Mucosa of descending colon (tissue), 3 donors: ENCODE measurements around the gene PIK3CG. TPM values are rescaled to one million over a fixed set of nuclear protein-coding genes. Genes with fewer than 3 reads are reported as not detected.

Source experiments
- ATAC-seq: fragments of 200-7000 bp; cut with Tn5 transposase; one replicate; pipeline ENCODE4 v1.9.1; 2020; ENCODE audit warnings: mild to moderate bottlenecking, moderate library complexity
- DNase-seq, 3 donors: peaks; one replicate each; pipeline ENCODE4 v3.0.0-alpha.2; 2020
- H3K36me3 ChIP-seq: fragments of 200-600 bp; one replicate; pipeline ENCODE4 v1.8.0; 2021; ENCODE audit warnings: low read depth, mild to moderate bottlenecking
- H3K4me1 ChIP-seq: fragments of 200-600 bp; one replicate; pipeline ENCODE4 v1.8.0; 2021; ENCODE audit warnings: low read depth, mild to moderate bottlenecking
- H3K4me3 ChIP-seq: fragments of 200-600 bp; one replicate; pipeline ENCODE4 v1.8.0; 2021; ENCODE audit warnings: mild to moderate bottlenecking
- H3K9me3 ChIP-seq: fragments of 200-600 bp; one replicate; pipeline ENCODE4 v1.8.0; 2021; ENCODE audit warnings: mild to moderate bottlenecking
- CTCF ChIP-seq: fragments of 200-600 bp; IDR thresholded peaks from one replicate; pipeline ENCODE4 v1.8.0; 2022; ENCODE audit warnings: antibody characterized with exemption, mild to moderate bottlenecking
- intact Hi-C, 2 donors: fragments of 100-400 bp; cut with DNase I in 1 of 2; cut with micrococcal nuclease in 1 of 2; formaldehyde crosslinking; loops; one replicate each; pipeline versions ENCODE4 v1.11.0 to v1.11.1; 2022; cut with DNase I, micrococcal nuclease
- long read RNA-seq, 2 donors: library from polyadenylated mRNA; unstranded; transcript quantifications; one replicate each; pipeline ENCODE4 v2.0.0, GENCODE V29; 2019 to 2021
- total RNA-seq, 3 donors: library from RNA; stranded (reverse); fragmentation: NEBNext Ultra II Directional in 2 of 3; extraction: Animal tissue kit (Norgen Biotek cat#: 25700) in 2 of 3; gene quantifications; one replicate each; pipeline versions ENCODE4 v1.2.1 to v1.2.4, GENCODE V29; 2021 to 2023
- donor health status: DM: no; HTN: no; CAD: no; lungs with moderate emphysema.
- donor health status: DM: no; HTN: no; CAD: no.
- donor health status: DM: no; HTN: yes; CAD: no.

PIK3CG gene
- 1 to 10 TPM; 3.1 to 7.1 (median 5.5) TPM for total RNA-seq
- long read RNA-seq, donor 1, partial matches to known transcripts = 3 of 5 reads
- long read RNA-seq, donor 1, other reads (novel, unspliced or antisense) = 2 of 5 reads
- long read RNA-seq, donor 2 = 0 reads

GRCh38 chr7:106865130-106866041 lies at the start of gene PIK3CG:
PIK3CG (plus strand) TSS chr7:106865282; CDS start chr7:106867562, 2,280 bp downstream.
- H3K4me3 ChIP-seq = no peak within 1 kb of the TSS
- H3K4me1 ChIP-seq = peaks cover 3% of the 10 kb centered on the region
- intact Hi-C loops = no loop called here
- TF ChIP-seq CTCF = no peak
- H3K36me3 ChIP-seq = no peaks in the 10 kb centered on the region
- peak in 1 of 3 donors; percentile 25 for DNase-seq
- peak; percentile 77 for ATAC-seq
- no peaks in the 10 kb centered on the region for H3K9me3 ChIP-seq

GRCh38 chr7:106817098-106817497 lies 48.0 kb upstream of the PIK3CG start:
- no peak for ATAC-seq
- no peak for TF ChIP-seq CTCF
- no peaks in the 10 kb centered on the region for H3K36me3 ChIP-seq
- H3K4me1 ChIP-seq = no peaks in the 10 kb centered on the region
- H3K4me3 ChIP-seq = no peak overlapping the region
- no peaks in the 10 kb centered on the region for H3K9me3 ChIP-seq
- intact Hi-C loops = no loop called here
- no peak for DNase-seq

GRCh38 chr7:106818736-106819135 lies 46.3 kb upstream of the PIK3CG start:
- H3K36me3 ChIP-seq = no peaks in the 10 kb centered on the region
- ATAC-seq (no peak), DNase-seq (no peak)
- intact Hi-C loops = no loop called here
- H3K4me1 ChIP-seq = no peaks in the 10 kb centered on the region
- H3K4me3 ChIP-seq = no peak overlapping the region
- H3K9me3 ChIP-seq = no peaks in the 10 kb centered on the region
- TF ChIP-seq CTCF = no peak

- Histone ChIP-seq H3K36me3 (no peaks in the 10 kb centered on the region), H3K9me3 (no peaks in the 10 kb centered on the region), H3K4me3 (no peak overlapping the region), H3K4me1 (no peaks in the 10 kb centered on the region)
- intact Hi-C loops = no loop called here
- ATAC-seq = no peak
- no peak for DNase-seq
- TF ChIP-seq CTCF = no peak
Observed at GRCh38 chr7:106819546-106819945, 45.5 kb upstream of the PIK3CG start.

- H3K9me3 ChIP-seq = no peaks in the 10 kb centered on the region
- ATAC-seq (no peak), DNase-seq (no peak)
- intact Hi-C loops = no loop called here
- H3K36me3 ChIP-seq = no peaks in the 10 kb centered on the region
- no peaks in the 10 kb centered on the region for H3K4me1 ChIP-seq
- no peak for TF ChIP-seq CTCF
- no peak overlapping the region for H3K4me3 ChIP-seq
Observed at GRCh38 chr7:106820321-106821217, 44.5 kb upstream of the PIK3CG start.
